Omental fat pad (tissue), 4 donors: Measurements from ENCODE around the gene TTLL13. TPM values are rescaled to one million over a fixed set of nuclear protein-coding genes. Genes with fewer than 3 reads are reported as not detected.

Experiments
- ATAC-seq: fragments of 150-250 bp; one replicate; pipeline ENCODE4 v1.9.1; 2016; ENCODE audit warnings: mild to moderate bottlenecking, moderate library complexity; ENCODE audit not compliant: low FRiP score
- DNase-seq: peaks from one replicate; pipeline ENCODE4 v3.0.0-alpha.2; 2019; ENCODE audit warnings: low spot score
- CTCF ChIP-seq, 3 donors: fragments of 450-650 bp; IDR thresholded peaks; one replicate each; pipeline ENCODE4 v1.5.1; 2016 to 2017; ENCODE audit warnings: antibody characterized with exemption in 3 of 3, mild to moderate bottlenecking in 3 of 3, moderate library complexity in 2 of 3
- total RNA-seq, 4 donors: library from RNA; depleted of rRNA; stranded (reverse); fragments of >200 nt; gene quantifications; one replicate each; pipeline ENCODE4 v1.1.0, GENCODE V29; 2016

Gene TTLL13
- total RNA-seq, 4 donors from 2014 or later, result not detected

- DNase-seq (no peak), ATAC-seq (no peak)
- TF ChIP-seq CTCF (IDR thresholded peaks at IDR 0.05), result no peak
These were observed 38.8 kb upstream of the TTLL13 start for GRCh38 chr15:90210593-90210992.

- no peak for DNase-seq
- TF ChIP-seq CTCF (IDR thresholded peaks at IDR 0.05), result no peak
- no peak for ATAC-seq
These were observed 38.3 kb upstream of the TTLL13 start for GRCh38 chr15:90211009-90211408.

- no peak for TF ChIP-seq CTCF (IDR thresholded peaks at IDR 0.05)
- ATAC-seq (peak; percentile 53), DNase-seq (no peak)
These were observed 37.8 kb upstream of the TTLL13 start for GRCh38 chr15:90211440-90212143.

GRCh38 chr15:90212221-90213098, 36.9 kb upstream of the TTLL13 start:
- ATAC-seq (no peak), DNase-seq (no peak)
- no peak for TF ChIP-seq CTCF (IDR thresholded peaks at IDR 0.05)

GRCh38 chr15:90213122-90213817, 36.1 kb upstream of the TTLL13 start:
- TF ChIP-seq CTCF (IDR thresholded peaks at IDR 0.05), result no peak
- ATAC-seq, result no peak
- DNase-seq, result no peak

GRCh38 chr15:90213818-90214204, 35.5 kb upstream of the TTLL13 start:
- TF ChIP-seq CTCF (IDR thresholded peaks at IDR 0.05), result no peak
- no peak for DNase-seq
- no peak for ATAC-seq
